GM12872 (cell line): Measurements from ENCODE around the gene PLEKHD1.

Source experiments
- TF ChIP-seq, protein P1 (sequence below): IDR thresholded peaks from 3 replicates; pipeline ENCODE4 v1.5.1; 2011; ENCODE audit warnings: low read depth, mild to moderate bottlenecking, low read length, moderate library complexity; ENCODE audit not compliant: insufficient read depth

Gene PLEKHD1

DNA sequence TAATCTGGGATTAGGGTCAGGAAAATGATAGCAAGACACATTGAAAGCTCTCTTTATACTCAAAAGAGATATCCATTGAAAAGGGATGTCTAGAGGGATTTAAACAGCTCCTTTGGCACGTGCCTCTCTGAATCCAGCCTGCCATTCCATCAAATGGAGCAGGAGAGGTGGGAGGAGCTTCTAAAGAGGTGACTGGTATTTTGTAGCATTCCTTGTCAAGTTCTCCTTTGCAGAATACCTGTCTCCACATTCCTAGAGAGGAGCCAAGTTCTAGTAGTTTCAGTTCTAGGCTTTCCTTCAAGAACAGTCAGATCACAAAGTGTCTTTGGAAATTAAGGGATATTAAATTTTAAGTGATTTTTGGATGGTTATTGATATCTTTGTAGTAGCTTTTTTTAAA lies 25.4 kb upstream of the PLEKHD1 start:
- TF ChIP-seq, protein P1, sequence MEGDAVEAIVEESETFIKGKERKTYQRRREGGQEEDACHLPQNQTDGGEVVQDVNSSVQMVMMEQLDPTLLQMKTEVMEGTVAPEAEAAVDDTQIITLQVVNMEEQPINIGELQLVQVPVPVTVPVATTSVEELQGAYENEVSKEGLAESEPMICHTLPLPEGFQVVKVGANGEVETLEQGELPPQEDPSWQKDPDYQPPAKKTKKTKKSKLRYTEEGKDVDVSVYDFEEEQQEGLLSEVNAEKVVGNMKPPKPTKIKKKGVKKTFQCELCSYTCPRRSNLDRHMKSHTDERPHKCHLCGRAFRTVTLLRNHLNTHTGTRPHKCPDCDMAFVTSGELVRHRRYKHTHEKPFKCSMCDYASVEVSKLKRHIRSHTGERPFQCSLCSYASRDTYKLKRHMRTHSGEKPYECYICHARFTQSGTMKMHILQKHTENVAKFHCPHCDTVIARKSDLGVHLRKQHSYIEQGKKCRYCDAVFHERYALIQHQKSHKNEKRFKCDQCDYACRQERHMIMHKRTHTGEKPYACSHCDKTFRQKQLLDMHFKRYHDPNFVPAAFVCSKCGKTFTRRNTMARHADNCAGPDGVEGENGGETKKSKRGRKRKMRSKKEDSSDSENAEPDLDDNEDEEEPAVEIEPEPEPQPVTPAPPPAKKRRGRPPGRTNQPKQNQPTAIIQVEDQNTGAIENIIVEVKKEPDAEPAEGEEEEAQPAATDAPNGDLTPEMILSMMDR: no peak

DNA sequence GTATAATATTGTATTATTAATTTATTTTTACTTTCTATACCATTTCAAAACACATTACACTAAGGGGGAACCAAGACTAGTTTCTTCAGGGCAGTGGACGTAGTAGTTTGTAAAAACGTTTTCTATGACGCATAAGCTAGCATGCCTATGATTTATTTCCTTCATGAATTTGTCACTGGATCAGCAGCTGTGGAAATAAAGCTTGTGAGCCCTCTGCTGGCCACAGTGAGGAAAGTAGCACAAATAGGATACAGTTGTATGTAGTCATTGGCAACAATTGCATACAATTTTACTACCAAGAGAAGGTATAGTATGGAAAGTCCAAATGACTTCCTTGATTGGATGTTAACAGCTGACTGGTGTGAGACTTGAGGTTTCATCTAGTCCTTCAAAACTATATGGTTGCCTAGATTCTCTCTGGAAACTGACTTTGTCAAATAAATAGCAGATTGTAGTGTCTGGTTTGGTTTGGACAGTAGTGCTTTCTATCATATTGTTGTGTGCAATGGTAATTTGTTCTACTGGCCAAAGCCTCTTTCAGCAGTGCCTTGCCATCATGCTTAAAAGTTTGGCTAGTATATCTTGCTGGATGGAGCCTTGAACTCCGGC lies 24.3 kb upstream of the PLEKHD1 start:
- TF ChIP-seq, protein P1: peak; percentile 74

DNA sequence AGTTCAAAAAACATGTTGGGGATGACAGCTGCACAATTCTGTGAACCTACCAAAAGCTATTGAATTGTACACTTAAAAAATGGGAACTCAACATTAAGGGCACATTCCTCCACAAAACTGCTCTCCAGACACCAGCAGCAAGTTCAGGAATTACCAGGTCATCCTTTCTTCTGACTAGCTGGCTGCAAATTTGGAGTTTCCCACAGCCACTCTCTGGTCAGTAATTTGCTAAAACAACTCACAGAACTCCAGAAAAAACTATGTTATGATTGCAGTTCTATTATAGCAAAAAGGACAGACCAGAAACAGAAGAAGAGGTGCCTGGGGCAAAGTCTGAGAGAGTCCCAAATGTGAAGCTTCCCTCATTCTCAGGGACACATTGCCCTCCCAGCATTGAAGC lies 20.1 kb upstream of the PLEKHD1 start:
- TF ChIP-seq, protein P1: no peak

DNA sequence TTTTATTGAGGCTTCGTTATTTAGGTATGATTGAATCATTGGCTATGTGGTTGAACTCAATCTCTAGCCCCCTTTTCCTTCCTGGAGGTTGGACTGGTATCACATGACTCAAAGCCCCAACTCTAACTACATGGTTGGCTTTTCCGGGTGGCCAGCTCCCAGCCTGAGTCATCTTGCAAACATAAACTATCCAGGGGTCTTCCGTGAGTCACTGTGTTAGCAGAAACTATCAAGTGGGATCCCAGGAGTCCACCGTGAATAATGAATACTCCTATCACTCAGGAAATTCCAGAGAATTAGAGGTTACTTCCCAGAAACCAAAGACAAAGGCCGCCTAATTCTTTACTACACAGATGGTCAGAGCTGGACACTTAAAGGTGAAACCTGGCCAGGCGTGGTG lies 19.7 kb upstream of the PLEKHD1 start:
- TF ChIP-seq, protein P1: no peak

DNA sequence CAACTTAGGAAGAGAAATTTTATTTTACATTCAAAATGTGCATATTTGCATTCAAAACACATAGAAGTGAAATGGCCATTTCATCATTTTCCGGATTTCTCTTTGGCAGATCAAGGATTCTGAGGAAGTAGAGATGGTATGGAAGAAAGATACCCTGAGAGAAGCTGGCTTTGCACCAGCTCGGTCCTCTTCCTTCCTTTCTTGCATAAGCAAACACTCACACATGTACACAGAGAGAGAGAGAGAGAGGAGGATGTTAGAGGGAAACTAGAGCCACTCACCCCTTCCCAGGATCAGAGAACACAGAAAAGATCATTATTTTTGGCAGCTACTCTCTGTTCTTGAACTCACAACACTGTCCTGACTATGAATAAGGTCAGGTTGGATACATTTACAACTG lies 15.6 kb upstream of the PLEKHD1 start:
- TF ChIP-seq, protein P1: no peak

DNA sequence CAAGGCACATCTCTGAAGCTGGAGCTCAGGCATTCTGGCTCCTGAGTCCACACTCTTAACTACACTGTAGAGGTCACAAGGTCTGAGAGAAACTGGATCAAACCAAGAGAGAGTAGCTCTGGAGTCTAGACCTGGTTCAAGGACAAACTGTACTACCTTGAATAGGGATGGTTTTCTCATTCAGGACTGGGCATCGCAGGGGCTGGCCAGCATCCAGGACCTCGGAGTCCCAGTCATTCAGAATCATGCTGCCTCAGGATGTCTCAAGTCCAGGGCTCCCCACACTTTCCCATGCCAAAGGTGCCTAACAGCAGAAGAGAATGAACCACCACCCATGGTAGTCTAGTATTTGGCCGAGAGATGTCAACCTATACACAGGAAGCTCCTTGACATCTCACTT lies 13.1 kb upstream of the PLEKHD1 start:
- TF ChIP-seq, protein P1: no peak

DNA sequence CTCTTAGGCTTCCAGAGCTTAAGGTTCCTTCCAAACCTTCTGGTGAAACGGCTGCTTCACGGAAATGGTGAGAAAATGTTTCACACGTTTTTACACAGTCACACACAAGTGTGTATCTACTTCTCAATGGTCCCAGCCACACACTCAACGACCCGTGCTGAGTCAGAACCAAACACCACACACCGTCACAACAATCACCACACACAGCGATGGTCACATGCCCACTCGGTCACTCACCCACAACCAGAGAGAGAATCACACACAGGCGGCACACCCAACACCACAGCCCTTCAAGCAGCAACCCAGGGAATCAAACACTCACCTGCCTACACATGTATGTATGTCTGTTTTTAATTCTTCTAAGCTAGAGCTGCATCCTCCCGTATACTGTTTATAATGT lies 12.6 kb upstream of the PLEKHD1 start:
- TF ChIP-seq, protein P1: no peak
